Ishikawa (cell line): ENCODE measurements around the gene PAK6.
A peak's percentile ranks its signal among the peaks of the same experiment; 100 is the strongest.

Experiments used
- EGR1 ChIP-seq: IDR thresholded peaks from 2 replicates; pipeline ENCODE4 v1.6.1; 2012
- MAX ChIP-seq: IDR thresholded peaks from 2 replicates; pipeline ENCODE4 v1.6.1; 2012
- RAD21 ChIP-seq: IDR thresholded peaks from 2 replicates; pipeline ENCODE4 v1.6.1; 2012; ENCODE audit warnings: low read depth

GRCh38 chr15:40282147-40282868, 43.4 kb downstream of the PAK6 start:
- TF ChIP-seq EGR1 (peak; percentile 71), RAD21 (peak; percentile 11; the same call in 1 of the 2 replicates), MAX (peak; percentile 74)
